GM12865 (cell line): ENCODE data around the gene HEY2.
"Not testable (repeated sequence)": the region's sequence is repeated elsewhere in the genome, so short reads cannot be mapped to it uniquely, and the experiment has no call there.

Source experiments
- DNase-seq: peaks from one replicate; pipeline ENCODE4 v3.0.0; 2010; ENCODE audit warnings: low read depth
- H3K4me3 ChIP-seq: 2 replicates; pipeline ENCODE4 v1.5.1; 2011; ENCODE audit warnings: mild to moderate bottlenecking, low read depth, low read length, control low read depth
- CTCF ChIP-seq: IDR thresholded peaks from 2 replicates; pipeline ENCODE4 v1.5.1; 2011; ENCODE audit warnings: low read length, control low read depth, low read depth, inconsistent platforms; ENCODE audit not compliant: insufficient read depth; ENCODE audit errors: missing control alignments

The HEY2 gene

GRCh38 chr6:125749173-125749864, at the start of gene HEY2:
HEY2 (plus strand) TSS chr6:125749632; CDS start chr6:125749777, 145 bp downstream.
- TF ChIP-seq CTCF = no peak
- DNase-seq = peak; percentile 91
- peak within 1 kb of the TSS; percentile 70 for H3K4me3 ChIP-seq

- no peak overlapping the region for H3K4me3 ChIP-seq
- DNase-seq = no peak
- TF ChIP-seq CTCF = no peak
Measured at GRCh38 chr6:125700581-125701353, 48.7 kb upstream of the HEY2 start.

- no peak for DNase-seq
- no peak for TF ChIP-seq CTCF
- H3K4me3 ChIP-seq = no peak overlapping the region
Measured at GRCh38 chr6:125701354-125701668, 48.1 kb upstream of the HEY2 start.

- H3K4me3 ChIP-seq, DNase-seq: not testable (repeated sequence)
Measured at GRCh38 chr6:125703882-125704281, 45.5 kb upstream of the HEY2 start.

GRCh38 chr6:125707615-125708243, 41.7 kb upstream of the HEY2 start:
- no peak overlapping the region for H3K4me3 ChIP-seq
- no peak for DNase-seq
- no peak for TF ChIP-seq CTCF

GRCh38 chr6:125711013-125711675, 38.3 kb upstream of the HEY2 start:
- DNase-seq = no peak
- H3K4me3 ChIP-seq = no peak overlapping the region
- TF ChIP-seq CTCF = no peak
